ENCODE measurements around the gene AUH. TPM values are rescaled to one million over a fixed set of nuclear protein-coding genes. Genes with fewer than 3 reads are reported as not detected.

The AUH gene
- total RNA-seq, 4 donors from 2014 or later, result 23.0 to 39.2 (median 25.7) TPM

GRCh38 chr9:91285729-91286353 lies 75.9 kb downstream of the AUH start:
- WGBS, 2 donors (ENCODE audit: low coverage in 1 of 2), result 20 to 35% methylated on average over 6 of the region's 6 CpGs
- peaks cover 0 to 16% (median 0%) of the 10 kb centered on the region in 3 donors for H3K4me1 ChIP-seq
- no peak overlapping the region for H3K4me3 ChIP-seq
- ATAC-seq, result peak; percentile 36
- H3K9me3 ChIP-seq, result no peaks in the 10 kb centered on the region
- TF ChIP-seq POLR2A (IDR thresholded peaks at IDR 0.05) (no peak), EP300 (IDR thresholded peaks at IDR 0.05) (no peak), CTCF (IDR thresholded peaks at IDR 0.05) (no peak), POLR2AphosphoS5 (IDR thresholded peaks at IDR 0.05) (peak; percentile 68)
- H3K27me3 ChIP-seq, result no peaks in the 10 kb centered on the region
- H3K27ac ChIP-seq, result peak overlapping the region in 3 of 4 donors; percentile 18 to 50 (median 35)
- peaks cover 0 to 3% of the 10 kb centered on the region in 2 donors for H3K36me3 ChIP-seq

GRCh38 chr9:91282292-91282691 lies 79.4 kb downstream of the AUH start:
- Histone ChIP-seq H3K9me3 (no peaks in the 10 kb centered on the region), H3K36me3 (no peaks in the 10 kb centered on the region), H3K4me1 (peaks cover 0 to 16% (median 0%) of the 10 kb centered on the region in 3 donors), H3K4me3 (no peak overlapping the region), H3K27me3 (no peaks in the 10 kb centered on the region), H3K27ac (no peak overlapping the region)
- 79 to 94% methylated on average over 2 to 3 of the region's 3 CpGs for WGBS, 2 donors (ENCODE audit: low coverage in 1 of 2)
- no peak for ATAC-seq
- no peak for TF ChIP-seq EP300 (IDR thresholded peaks at IDR 0.05)
- no peak for TF ChIP-seq CTCF (IDR thresholded peaks at IDR 0.05)
- TF ChIP-seq POLR2A (IDR thresholded peaks at IDR 0.05), result no peak
- no peak for TF ChIP-seq POLR2AphosphoS5 (IDR thresholded peaks at IDR 0.05)

GRCh38 chr9:91279296-91280204 lies 82.2 kb downstream of the AUH start:
- Histone ChIP-seq H3K27ac (no peak overlapping the region), H3K36me3 (no peaks in the 10 kb centered on the region), H3K9me3 (no peaks in the 10 kb centered on the region), H3K4me1 (no peaks in the 10 kb centered on the region), H3K4me3 (no peak overlapping the region), H3K27me3 (no peaks in the 10 kb centered on the region)
- 89 to 93% methylated on average over 5 of the region's 8 CpGs for WGBS, 2 donors (ENCODE audit: low coverage in 1 of 2)
- ATAC-seq, result no peak
- TF ChIP-seq EP300 (IDR thresholded peaks at IDR 0.05) (no peak), CTCF (IDR thresholded peaks at IDR 0.05) (no peak), POLR2A (IDR thresholded peaks at IDR 0.05) (no peak), POLR2AphosphoS5 (IDR thresholded peaks at IDR 0.05) (no peak)

GRCh38 chr9:91276513-91276912 lies 85.2 kb downstream of the AUH start:
- H3K36me3 ChIP-seq, result no peaks in the 10 kb centered on the region
- no peak overlapping the region for H3K27ac ChIP-seq
- no peak for ATAC-seq
- TF ChIP-seq EP300 (IDR thresholded peaks at IDR 0.05) (no peak), CTCF (IDR thresholded peaks at IDR 0.05) (no peak), POLR2A (IDR thresholded peaks at IDR 0.05) (no peak), POLR2AphosphoS5 (IDR thresholded peaks at IDR 0.05) (no peak)
- WGBS, 2 donors (ENCODE audit: low coverage in 1 of 2), result 83 to 84% methylated on average over 3 of the region's 3 CpGs
- no peak overlapping the region for H3K4me3 ChIP-seq
- H3K9me3 ChIP-seq, result no peaks in the 10 kb centered on the region
- H3K27me3 ChIP-seq, result no peaks in the 10 kb centered on the region
- H3K4me1 ChIP-seq, result no peaks in the 10 kb centered on the region

All from gastroesophageal sphincter (tissue), 4 donors.